DOHH2 (cell line): ENCODE results near the gene NMBR.

Source experiments
- H3F3A ChIP-seq: fragments of 200-600 bp; sonication (generic), shearing (Covaris generic); 2 replicates; pipeline ENCODE4 v1.6.0; 2016; ENCODE audit warnings: antibody characterized with exemption, mild to moderate bottlenecking; ENCODE audit not compliant: control insufficient read depth, insufficient read depth
- H3K27ac ChIP-seq: fragments of 200-600 bp; sonication (generic); 2 replicates; pipeline ENCODE4 v1.5.1; 2014; ENCODE audit warnings: low read depth, mild to moderate bottlenecking, low read length, moderate library complexity
- H3K27me3 ChIP-seq: fragments of 200-600 bp; sonication (generic); 2 replicates; pipeline ENCODE4 v1.6.1; 2014; ENCODE audit warnings: mild to moderate bottlenecking, low read length, mixed read lengths; ENCODE audit not compliant: control insufficient read depth
- H3K36me3 ChIP-seq: fragments of 200-600 bp; sonication (generic); 2 replicates; pipeline ENCODE4 v1.6.1; 2014; ENCODE audit warnings: mild to moderate bottlenecking, low read length, moderate library complexity, mixed read lengths; ENCODE audit not compliant: control insufficient read depth
- H3K4me1 ChIP-seq: fragments of 200-600 bp; sonication (generic); 2 replicates; pipeline ENCODE4 v1.6.1; 2014; ENCODE audit warnings: mild to moderate bottlenecking, low read length, mixed read lengths; ENCODE audit not compliant: control insufficient read depth
- H3K4me2 ChIP-seq: fragments of 200-600 bp; sonication (generic); 2 replicates; pipeline ENCODE4 v1.6.0; 2014; ENCODE audit warnings: mild to moderate bottlenecking, low read length, moderate library complexity
- H3K4me3 ChIP-seq: fragments of 200-600 bp; sonication (generic); 2 replicates; pipeline ENCODE4 v1.5.1; 2014; ENCODE audit warnings: mild to moderate bottlenecking, low read length, mixed read lengths
- H3K79me2 ChIP-seq: fragments of 200-600 bp; sonication (generic); 2 replicates; pipeline ENCODE4 v1.6.1; 2014; ENCODE audit warnings: mild to moderate bottlenecking, low read length, mixed read lengths; ENCODE audit not compliant: control insufficient read depth
- H3K9me2 ChIP-seq: fragments of 200-600 bp; sonication (generic); replicated peaks from 2 replicates; pipeline ENCODE4 v1.6.1; 2014; ENCODE audit warnings: mild to moderate bottlenecking, low read length, mixed read lengths; ENCODE audit not compliant: control insufficient read depth
- H3K9me3 ChIP-seq: fragments of 200-600 bp; sonication (generic); 2 replicates; pipeline ENCODE4 v1.6.1; 2014; ENCODE audit warnings: antibody characterized with exemption, low read length, mixed read lengths; ENCODE audit not compliant: control insufficient read depth, insufficient read depth
- H4K20me1 ChIP-seq: fragments of 200-600 bp; sonication (generic); 2 replicates; pipeline ENCODE4 v1.6.0; 2014; ENCODE audit warnings: low read depth, mild to moderate bottlenecking, antibody characterized with exemption, low read length, moderate library complexity; ENCODE audit not compliant: control insufficient read depth, insufficient read depth
- EZH2phosphoT487 ChIP-seq: fragments of 200-600 bp; sonication (generic); IDR thresholded peaks from 2 replicates; pipeline ENCODE4 v1.6.1; 2017; ENCODE audit warnings: borderline replicate concordance, mild to moderate bottlenecking, antibody characterized with exemption, low read length, moderate library complexity, mixed read lengths
- TF ChIP-seq, protein P1 (sequence below): fragments of 200-600 bp; sonication (generic); IDR thresholded peaks from one replicate; pipeline ENCODE4 v1.5.1; 2014; ENCODE audit warnings: antibody characterized with exemption, mild to moderate bottlenecking, low read depth, low read length; ENCODE audit not compliant: poor library complexity, severe bottlenecking

NMBR gene

DNA sequence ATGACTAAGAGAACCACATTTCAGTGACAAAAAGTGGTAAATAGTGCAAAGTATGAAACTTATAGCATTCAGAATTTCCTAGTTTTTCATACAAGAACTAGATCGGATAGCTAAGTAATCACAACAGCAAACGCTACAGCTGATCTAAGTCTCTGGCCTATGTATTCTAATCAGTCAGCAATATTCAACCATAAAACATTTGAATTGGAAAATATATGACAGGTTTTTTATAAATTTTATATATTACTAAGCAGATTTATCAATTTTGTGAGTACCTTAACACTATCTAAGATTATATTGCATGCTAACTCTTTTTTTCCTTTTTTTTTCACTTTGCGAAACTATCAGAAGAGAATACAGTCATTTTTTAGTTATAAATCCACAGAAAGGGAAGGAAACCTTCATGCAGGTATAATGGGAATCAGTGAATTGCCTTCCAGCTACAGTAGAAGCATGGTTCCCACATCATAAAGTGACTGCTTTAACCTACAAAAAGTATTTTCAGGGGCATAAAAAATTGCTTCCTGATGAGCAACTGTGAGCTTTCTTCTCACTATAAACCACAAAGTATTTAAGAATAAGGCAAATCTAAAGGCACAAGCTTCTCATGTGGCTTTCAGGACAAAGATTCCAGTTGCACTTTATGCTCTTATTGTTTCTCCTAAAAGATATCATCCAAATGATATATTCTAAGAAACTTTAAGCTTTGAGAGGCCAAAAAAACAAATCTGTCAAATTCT lies 88.2 kb downstream of the NMBR start:
- no peak overlapping the region for H3K4me2 ChIP-seq
- no peak for TF ChIP-seq EZH2phosphoT487
- TF ChIP-seq, protein P1, sequence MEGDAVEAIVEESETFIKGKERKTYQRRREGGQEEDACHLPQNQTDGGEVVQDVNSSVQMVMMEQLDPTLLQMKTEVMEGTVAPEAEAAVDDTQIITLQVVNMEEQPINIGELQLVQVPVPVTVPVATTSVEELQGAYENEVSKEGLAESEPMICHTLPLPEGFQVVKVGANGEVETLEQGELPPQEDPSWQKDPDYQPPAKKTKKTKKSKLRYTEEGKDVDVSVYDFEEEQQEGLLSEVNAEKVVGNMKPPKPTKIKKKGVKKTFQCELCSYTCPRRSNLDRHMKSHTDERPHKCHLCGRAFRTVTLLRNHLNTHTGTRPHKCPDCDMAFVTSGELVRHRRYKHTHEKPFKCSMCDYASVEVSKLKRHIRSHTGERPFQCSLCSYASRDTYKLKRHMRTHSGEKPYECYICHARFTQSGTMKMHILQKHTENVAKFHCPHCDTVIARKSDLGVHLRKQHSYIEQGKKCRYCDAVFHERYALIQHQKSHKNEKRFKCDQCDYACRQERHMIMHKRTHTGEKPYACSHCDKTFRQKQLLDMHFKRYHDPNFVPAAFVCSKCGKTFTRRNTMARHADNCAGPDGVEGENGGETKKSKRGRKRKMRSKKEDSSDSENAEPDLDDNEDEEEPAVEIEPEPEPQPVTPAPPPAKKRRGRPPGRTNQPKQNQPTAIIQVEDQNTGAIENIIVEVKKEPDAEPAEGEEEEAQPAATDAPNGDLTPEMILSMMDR: no peak
- H3K4me1 ChIP-seq: no peaks in the 10 kb centered on the region
- H3K4me3 ChIP-seq: no peak overlapping the region
- no peaks in the 10 kb centered on the region for H3K9me2 ChIP-seq
- no peaks in the 10 kb centered on the region for H3K27me3 ChIP-seq
- H3K27ac ChIP-seq: no peak overlapping the region
- no peaks in the 10 kb centered on the region for H3F3A ChIP-seq
- no peaks in the 10 kb centered on the region for H3K9me3 ChIP-seq
- no peaks in the 10 kb centered on the region for H3K36me3 ChIP-seq
- H3K79me2 ChIP-seq: no peaks in the 10 kb centered on the region
- H4K20me1 ChIP-seq: no peaks in the 10 kb centered on the region

GRCh38 chr6:142055219-142055618 lies 91.7 kb downstream of the NMBR start:
- Histone ChIP-seq H3F3A (no peaks in the 10 kb centered on the region), H3K27me3 (no peaks in the 10 kb centered on the region), H3K4me3 (no peak overlapping the region), H3K79me2 (no peaks in the 10 kb centered on the region), H3K27ac (no peak overlapping the region), H3K4me1 (no peaks in the 10 kb centered on the region), H3K4me2 (no peak overlapping the region), H3K9me3 (no peaks in the 10 kb centered on the region), H3K36me3 (no peaks in the 10 kb centered on the region), H3K9me2 (no peaks in the 10 kb centered on the region), H4K20me1 (no peaks in the 10 kb centered on the region)
- TF ChIP-seq, protein P1: no peak

DNA sequence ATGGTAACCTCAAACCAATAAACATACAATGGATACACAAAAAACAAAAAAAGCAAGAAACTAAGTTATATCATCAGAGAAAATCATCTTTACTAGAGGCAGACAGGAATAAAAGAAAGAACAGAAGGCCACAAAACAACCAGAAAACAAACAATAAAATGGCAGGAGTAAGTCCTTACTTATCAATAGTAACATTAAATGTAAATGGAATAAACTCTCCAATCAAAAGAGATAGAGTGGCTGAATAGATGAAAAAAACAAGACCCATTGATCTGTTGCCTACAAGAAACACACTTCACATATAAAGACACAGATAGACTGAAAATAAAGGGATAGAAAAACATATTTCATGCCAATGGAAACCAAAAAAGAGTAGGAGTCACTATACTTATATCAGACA lies 95.5 kb downstream of the NMBR start:
- Histone ChIP-seq H3F3A (no peaks in the 10 kb centered on the region), H3K9me3 (no peaks in the 10 kb centered on the region), H3K4me3 (no peak overlapping the region), H3K36me3 (no peaks in the 10 kb centered on the region), H3K27me3 (no peaks in the 10 kb centered on the region), H3K4me1 (no peaks in the 10 kb centered on the region), H3K79me2 (no peaks in the 10 kb centered on the region), H3K4me2 (no peak overlapping the region), H4K20me1 (no peaks in the 10 kb centered on the region), H3K27ac (no peak overlapping the region), H3K9me2 (no peaks in the 10 kb centered on the region)
- TF ChIP-seq EZH2phosphoT487: no peak
- TF ChIP-seq, protein P1: no peak

DNA sequence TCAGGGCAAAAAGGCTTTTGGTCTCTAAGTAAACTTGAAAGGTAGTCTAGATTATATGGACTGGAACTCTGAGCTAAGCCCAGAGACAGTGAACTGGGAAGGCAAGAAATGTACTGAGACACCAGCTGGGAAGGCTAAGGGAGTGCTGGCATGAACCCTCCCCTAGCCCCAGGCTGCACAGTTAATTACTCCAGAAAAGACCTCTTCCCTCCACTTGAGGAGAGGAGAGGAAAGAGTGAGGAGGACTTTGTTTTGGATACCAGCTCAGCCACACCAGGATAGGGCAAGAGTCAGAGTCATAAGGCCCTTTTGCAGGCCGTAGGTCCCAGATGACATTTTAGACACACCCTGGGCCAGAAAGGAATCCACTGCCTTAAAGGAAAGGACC lies 98.3 kb downstream of the NMBR start:
- H3K36me3 ChIP-seq: no peaks in the 10 kb centered on the region
- no peaks in the 10 kb centered on the region for H3K9me3 ChIP-seq
- no peaks in the 10 kb centered on the region for H3F3A ChIP-seq
- no peak overlapping the region for H3K4me3 ChIP-seq
- H3K27me3 ChIP-seq: no peaks in the 10 kb centered on the region
- H4K20me1 ChIP-seq: no peaks in the 10 kb centered on the region
- H3K4me1 ChIP-seq: no peaks in the 10 kb centered on the region
- H3K79me2 ChIP-seq: no peaks in the 10 kb centered on the region
- no peak overlapping the region for H3K4me2 ChIP-seq
- no peaks in the 10 kb centered on the region for H3K9me2 ChIP-seq
- TF ChIP-seq, protein P1: no peak
- no peak for TF ChIP-seq EZH2phosphoT487
- H3K27ac ChIP-seq: no peak overlapping the region
